Mucosa of descending colon (tissue), 3 donors: ENCODE measurements around the gene MNDA. TPM values are rescaled to one million over a fixed set of nuclear protein-coding genes. Genes with fewer than 3 reads are reported as not detected.

ENCODE experiments used
- ATAC-seq: fragments of 200-7000 bp; cut with Tn5 transposase; one replicate; pipeline ENCODE4 v1.9.1; 2020; ENCODE audit warnings: mild to moderate bottlenecking, moderate library complexity
- DNase-seq, 3 donors: peaks; one replicate each; pipeline ENCODE4 v3.0.0-alpha.2; 2020
- H3K36me3 ChIP-seq: fragments of 200-600 bp; one replicate; pipeline ENCODE4 v1.8.0; 2021; ENCODE audit warnings: low read depth, mild to moderate bottlenecking
- H3K4me1 ChIP-seq: fragments of 200-600 bp; one replicate; pipeline ENCODE4 v1.8.0; 2021; ENCODE audit warnings: low read depth, mild to moderate bottlenecking
- H3K4me3 ChIP-seq: fragments of 200-600 bp; one replicate; pipeline ENCODE4 v1.8.0; 2021; ENCODE audit warnings: mild to moderate bottlenecking
- H3K9me3 ChIP-seq: fragments of 200-600 bp; one replicate; pipeline ENCODE4 v1.8.0; 2021; ENCODE audit warnings: mild to moderate bottlenecking
- intact Hi-C, 2 donors: fragments of 100-400 bp; cut with DNase I in 1 of 2; cut with micrococcal nuclease in 1 of 2; formaldehyde crosslinking; loops; one replicate each; pipeline versions ENCODE4 v1.11.0 to v1.11.1; 2022; cut with DNase I, micrococcal nuclease
- total RNA-seq, 3 donors: library from RNA; stranded (reverse); fragmentation: NEBNext Ultra II Directional in 2 of 3; extraction: Animal tissue kit (Norgen Biotek cat#: 25700) in 2 of 3; gene quantifications; one replicate each; pipeline versions ENCODE4 v1.2.1 to v1.2.4, GENCODE V29; 2021 to 2023
- TF ChIP-seq, protein P1 (sequence below): fragments of 200-600 bp; IDR thresholded peaks from one replicate; pipeline ENCODE4 v1.8.0; 2022; ENCODE audit warnings: antibody characterized with exemption, mild to moderate bottlenecking
- donor health status: DM: no; HTN: no; CAD: no; lungs with moderate emphysema.
- donor health status: DM: no; HTN: no; CAD: no.
- donor health status: DM: no; HTN: yes; CAD: no.

The MNDA gene
- total RNA-seq, 3 donors from 2014 or later = 1.2 to 5.7 (median 3.8) TPM

DNA sequence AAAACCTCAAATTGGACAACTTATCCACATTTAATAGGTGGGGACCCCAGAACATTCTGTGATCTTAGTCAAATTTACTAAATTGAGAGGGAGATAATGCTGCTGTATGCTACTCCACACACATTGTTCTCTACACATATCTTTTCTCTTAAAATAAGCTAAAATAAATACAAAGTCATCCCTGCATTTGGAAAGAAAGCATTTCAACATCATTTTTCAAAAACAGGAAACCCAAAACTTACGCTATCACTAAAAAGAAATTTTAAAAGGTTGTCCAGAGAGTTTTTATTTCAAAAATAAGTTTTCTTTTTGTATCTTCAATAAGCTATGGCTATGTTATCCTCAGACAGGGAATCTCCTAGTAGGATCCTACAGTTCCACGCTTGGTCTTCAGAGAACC, 30.6 kb upstream of the MNDA start:
- Histone ChIP-seq H3K9me3 (no peaks in the 10 kb centered on the region), H3K4me3 (no peak overlapping the region)

DNA sequence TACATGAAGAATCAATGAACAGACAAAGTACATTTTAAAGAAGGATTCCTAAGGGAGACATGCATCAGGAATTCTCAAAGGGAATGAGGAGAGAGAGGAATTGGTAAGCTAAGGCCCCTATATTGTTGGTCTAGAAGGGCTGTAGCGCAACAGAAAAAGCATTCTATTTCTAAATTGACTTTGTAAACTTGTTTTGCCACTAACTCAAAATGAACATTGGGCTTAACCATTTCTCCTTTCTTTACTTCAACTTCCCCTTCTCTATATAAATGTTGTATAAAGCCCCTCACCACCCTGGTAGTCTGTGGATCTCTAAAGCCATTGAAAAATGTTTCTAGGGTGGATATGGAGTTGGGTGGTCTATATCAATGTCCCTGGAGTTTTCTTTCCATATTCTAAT, 29.8 kb upstream of the MNDA start:
- no peak for DNase-seq
- no peak overlapping the region for H3K4me3 ChIP-seq
- TF ChIP-seq, protein P1, sequence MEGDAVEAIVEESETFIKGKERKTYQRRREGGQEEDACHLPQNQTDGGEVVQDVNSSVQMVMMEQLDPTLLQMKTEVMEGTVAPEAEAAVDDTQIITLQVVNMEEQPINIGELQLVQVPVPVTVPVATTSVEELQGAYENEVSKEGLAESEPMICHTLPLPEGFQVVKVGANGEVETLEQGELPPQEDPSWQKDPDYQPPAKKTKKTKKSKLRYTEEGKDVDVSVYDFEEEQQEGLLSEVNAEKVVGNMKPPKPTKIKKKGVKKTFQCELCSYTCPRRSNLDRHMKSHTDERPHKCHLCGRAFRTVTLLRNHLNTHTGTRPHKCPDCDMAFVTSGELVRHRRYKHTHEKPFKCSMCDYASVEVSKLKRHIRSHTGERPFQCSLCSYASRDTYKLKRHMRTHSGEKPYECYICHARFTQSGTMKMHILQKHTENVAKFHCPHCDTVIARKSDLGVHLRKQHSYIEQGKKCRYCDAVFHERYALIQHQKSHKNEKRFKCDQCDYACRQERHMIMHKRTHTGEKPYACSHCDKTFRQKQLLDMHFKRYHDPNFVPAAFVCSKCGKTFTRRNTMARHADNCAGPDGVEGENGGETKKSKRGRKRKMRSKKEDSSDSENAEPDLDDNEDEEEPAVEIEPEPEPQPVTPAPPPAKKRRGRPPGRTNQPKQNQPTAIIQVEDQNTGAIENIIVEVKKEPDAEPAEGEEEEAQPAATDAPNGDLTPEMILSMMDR = no peak
- no peaks in the 10 kb centered on the region for H3K9me3 ChIP-seq
- no peaks in the 10 kb centered on the region for H3K36me3 ChIP-seq
- no peak for ATAC-seq
- no peaks in the 10 kb centered on the region for H3K4me1 ChIP-seq
- intact Hi-C loops = no loop called here

More for the DNA sequence above, 30.6 kb upstream of the MNDA start:
- TF ChIP-seq, protein P1 = no peak
- no peaks in the 10 kb centered on the region for H3K36me3 ChIP-seq
- intact Hi-C loops = no loop called here
- DNase-seq (no peak), ATAC-seq (no peak)
- H3K4me1 ChIP-seq = no peaks in the 10 kb centered on the region

DNA sequence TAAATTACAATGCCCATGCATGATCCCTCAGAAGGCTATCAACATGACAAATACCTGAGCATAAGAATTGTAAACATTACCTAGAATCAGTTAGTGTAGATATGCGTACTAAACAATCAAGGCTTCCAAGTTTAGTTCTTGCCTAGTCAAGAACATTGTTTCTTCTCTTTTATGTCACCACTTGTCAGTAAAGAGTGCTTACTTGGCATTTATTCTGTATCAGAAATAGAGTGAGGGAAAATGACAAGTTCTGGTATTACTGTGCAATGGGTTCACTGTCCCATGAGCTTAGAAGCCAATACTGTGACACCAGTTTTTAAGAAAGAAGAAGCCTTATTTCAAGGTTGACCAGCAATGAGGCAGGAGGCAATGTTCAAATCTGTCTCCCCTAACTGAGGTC, 27.5 kb upstream of the MNDA start:
- TF ChIP-seq, protein P1 = no peak

DNA sequence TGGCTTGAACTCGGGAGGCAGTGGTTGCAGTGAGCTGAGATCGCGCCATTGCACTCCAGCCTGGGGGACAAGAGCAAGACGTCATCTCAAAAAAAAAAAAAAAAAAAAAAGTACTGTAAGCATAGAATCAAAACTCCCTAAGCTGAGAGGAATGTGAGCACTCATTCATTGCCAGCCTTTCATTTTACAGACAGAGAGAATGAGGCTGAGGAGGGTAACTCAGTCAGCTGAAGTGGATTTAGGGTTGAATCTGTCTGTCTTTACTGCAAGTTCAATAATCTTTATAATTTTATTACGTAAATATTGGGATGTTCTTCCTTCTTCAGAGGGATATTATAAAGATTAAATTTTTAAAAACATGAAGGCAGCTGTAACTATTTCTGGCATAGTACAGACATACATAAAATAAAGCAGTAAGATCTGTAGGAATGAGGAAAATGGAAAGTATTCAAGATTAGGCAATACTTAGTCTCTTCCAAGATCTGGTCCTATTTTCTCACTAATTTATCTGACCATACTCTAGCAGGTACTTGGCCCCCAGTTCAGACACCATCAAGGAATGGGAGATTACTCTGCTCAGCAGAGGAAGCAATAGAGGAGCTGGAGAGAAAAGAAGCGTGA, 24.1 kb upstream of the MNDA start:
- DNase-seq = no peak
- intact Hi-C loops = no loop called here
- ATAC-seq = no peak

More for the DNA sequence above, 27.5 kb upstream of the MNDA start:
- H3K9me3 ChIP-seq = no peaks in the 10 kb centered on the region
- intact Hi-C loops = no loop called here
- ATAC-seq (no peak), DNase-seq (no peak)
- no peaks in the 10 kb centered on the region for H3K36me3 ChIP-seq
- H3K4me3 ChIP-seq = no peak overlapping the region
- H3K4me1 ChIP-seq = no peaks in the 10 kb centered on the region

DNA sequence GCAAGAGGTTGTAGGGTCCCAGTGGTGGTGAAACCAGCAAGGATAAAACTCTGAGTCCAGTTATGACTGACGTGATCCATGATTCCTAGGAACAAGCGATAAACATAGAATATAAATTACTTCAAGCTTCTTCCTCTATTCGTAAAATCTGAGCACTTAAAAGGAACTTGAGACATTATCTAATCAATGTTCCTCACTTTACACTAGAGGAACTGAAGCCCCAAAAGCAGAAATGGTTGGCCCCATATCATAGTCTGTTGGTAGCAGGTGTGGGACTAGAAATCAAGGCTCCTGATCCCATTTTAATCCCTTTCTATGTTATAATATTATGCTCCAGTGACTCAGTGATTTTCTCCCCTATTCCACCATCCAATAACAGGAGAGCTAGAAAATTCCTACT, 21.9 kb upstream of the MNDA start:
- Histone ChIP-seq H3K4me3 (no peak overlapping the region), H3K36me3 (no peaks in the 10 kb centered on the region), H3K4me1 (no peaks in the 10 kb centered on the region), H3K9me3 (no peaks in the 10 kb centered on the region)
- intact Hi-C loops = no loop called here
- TF ChIP-seq, protein P1 = no peak
- DNase-seq (no peak), ATAC-seq (no peak)

More for the DNA sequence above, 24.1 kb upstream of the MNDA start:
- no peak overlapping the region for H3K4me3 ChIP-seq
- no peaks in the 10 kb centered on the region for H3K4me1 ChIP-seq
- TF ChIP-seq, protein P1 = no peak
- no peaks in the 10 kb centered on the region for H3K9me3 ChIP-seq
- H3K36me3 ChIP-seq = no peaks in the 10 kb centered on the region

DNA sequence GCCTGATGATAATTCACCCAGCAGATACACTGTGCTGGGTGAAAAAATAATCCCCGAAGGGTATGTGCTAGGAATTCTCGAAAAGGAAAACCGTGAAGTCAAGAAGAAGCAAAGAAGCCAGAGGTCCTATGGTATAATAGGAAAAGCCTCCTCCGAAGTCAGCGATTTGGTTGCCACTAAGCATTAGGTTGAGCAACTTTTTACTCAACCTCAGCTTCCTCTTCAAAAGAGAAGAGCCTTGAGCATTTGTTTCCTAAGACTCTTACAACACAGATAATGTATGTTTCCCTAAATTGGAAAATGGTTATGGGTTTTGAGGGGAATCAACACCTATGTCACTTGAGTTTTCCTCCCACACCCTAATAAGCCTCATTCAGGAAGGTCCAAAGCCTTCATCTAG, 21.3 kb upstream of the MNDA start:
- no peaks in the 10 kb centered on the region for H3K36me3 ChIP-seq
- TF ChIP-seq, protein P1 = no peak
- no peak for DNase-seq
- H3K4me1 ChIP-seq = no peaks in the 10 kb centered on the region
- intact Hi-C loops = no loop called here
- no peak overlapping the region for H3K4me3 ChIP-seq
- no peaks in the 10 kb centered on the region for H3K9me3 ChIP-seq
- ATAC-seq = peak; percentile 36
